Panc1 (cell line): Measurements from ENCODE around the gene SNTB2.

ENCODE experiments used
- CTCF ChIP-seq: fragments of 450-650 bp; IDR thresholded peaks from 2 replicates; pipeline ENCODE4 v1.5.1; 2017; ENCODE audit warnings: mild to moderate bottlenecking
- POLR2AphosphoS5 ChIP-seq: IDR thresholded peaks from 2 replicates; pipeline ENCODE4 v1.6.1; 2012; ENCODE audit warnings: mild to moderate bottlenecking, low read depth, low read length, moderate library complexity
- REST ChIP-seq, 2 experiments: IDR thresholded peaks; 2 replicates each; pipeline ENCODE4 v1.6.1; 2011 to 2012; ENCODE audit warnings: low read depth in 2 of 2, control low read depth in 1 of 2, low read length in 1 of 2, mild to moderate bottlenecking in 1 of 2, moderate library complexity in 1 of 2; ENCODE audit not compliant: insufficient read depth in 1 of 2
- SIN3A ChIP-seq: IDR thresholded peaks from 2 replicates; pipeline ENCODE4 v1.6.1; 2012; ENCODE audit warnings: low read depth, mild to moderate bottlenecking, low read length, moderate library complexity, borderline replicate concordance; ENCODE audit not compliant: insufficient read depth

GRCh38 chr16:69145658-69146057 is 41.3 kb upstream of the SNTB2 start:
- TF ChIP-seq CTCF (no peak), POLR2AphosphoS5 (no peak), REST (IDR thresholded peaks at IDR 0.05; ENCODE audit: insufficient read depth in 1 of 2, low read depth in 2 of 2, low read length in 1 of 2) (no peak), SIN3A (no peak)
